ENCODE measurements around the gene GJA3.

The GJA3 gene

DNA sequence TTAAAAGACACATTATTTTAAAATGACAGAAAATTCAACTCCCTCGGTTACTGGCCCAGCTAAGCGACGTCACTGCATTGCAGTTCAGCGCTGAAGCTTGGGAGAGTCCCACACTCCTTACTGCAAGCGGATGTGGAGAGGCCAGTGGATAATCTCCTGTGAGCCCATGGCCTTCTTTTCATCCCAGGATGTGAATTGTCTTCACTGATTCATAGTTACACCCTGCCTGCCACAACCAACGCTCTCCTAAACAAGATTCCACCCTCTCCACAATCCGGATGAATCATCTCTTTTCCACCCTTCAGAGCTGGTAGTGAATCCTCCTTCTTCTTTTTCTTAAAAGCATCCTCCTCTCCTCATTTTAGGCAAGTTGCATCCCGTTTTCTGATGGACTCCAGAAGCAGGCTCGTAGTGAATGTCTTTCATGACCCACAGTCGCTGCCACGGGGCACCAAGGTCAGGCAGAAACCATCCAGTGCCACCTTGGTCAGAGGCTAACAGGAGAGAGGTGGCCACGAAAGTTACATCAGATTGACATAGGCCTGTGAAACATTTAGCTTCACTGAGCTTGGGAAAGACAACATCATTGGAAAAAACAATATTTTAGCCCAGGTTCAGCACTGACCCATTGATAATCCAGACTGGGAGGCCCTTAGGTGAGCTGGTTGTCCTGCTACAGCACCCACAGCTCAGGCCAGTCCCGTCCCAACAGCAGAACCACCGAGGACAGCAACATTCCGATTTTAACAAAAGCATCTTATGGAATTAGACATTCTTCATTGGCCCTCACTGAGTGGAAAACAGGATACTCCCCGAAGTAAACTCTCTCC, 29.8 kb upstream of the GJA3 start:
- ATAC-seq (ENCODE audit: low read depth) (no peak), DNase-seq (ENCODE audit: low spot score in 2 of 2) (no peak)
- no peak overlapping the region for H3K27ac Mint-ChIP-seq
- H3K4me1 Mint-ChIP-seq: peaks cover 20% of the 10 kb centered on the region
- H3K36me3 Mint-ChIP-seq: no peaks in the 10 kb centered on the region
- H3K9me3 Mint-ChIP-seq: no peaks in the 10 kb centered on the region
- H3K27me3 Mint-ChIP-seq: peaks cover 15% of the 10 kb centered on the region
- no peak overlapping the region for H3K4me3 Mint-ChIP-seq

DNA sequence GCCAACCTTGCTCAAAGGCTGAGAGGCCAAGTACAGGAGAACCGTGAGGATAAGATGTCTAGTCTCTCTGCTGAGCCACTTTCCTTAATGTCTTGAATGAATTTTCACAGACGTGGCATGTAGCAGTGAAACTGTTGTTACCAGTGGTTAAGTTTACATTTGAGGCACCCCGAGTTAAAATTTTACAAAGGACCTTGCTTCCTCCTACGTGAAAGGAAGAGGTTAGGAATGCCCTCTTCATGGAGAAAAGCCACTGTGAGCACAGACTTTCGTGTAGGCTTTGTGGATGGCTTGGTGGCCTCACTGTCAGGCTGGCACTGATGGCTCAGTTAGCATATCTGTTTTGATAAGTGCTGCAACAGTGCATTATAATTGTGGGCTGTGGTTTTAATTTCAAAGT, 29.2 kb upstream of the GJA3 start:
- peaks cover 14% of the 10 kb centered on the region for H3K27me3 Mint-ChIP-seq
- DNase-seq (ENCODE audit: low spot score in 2 of 2): no peak
- H3K9me3 Mint-ChIP-seq: no peaks in the 10 kb centered on the region
- no peak overlapping the region for H3K4me3 Mint-ChIP-seq
- no peaks in the 10 kb centered on the region for H3K36me3 Mint-ChIP-seq
- no peak overlapping the region for H3K27ac Mint-ChIP-seq
- H3K4me1 Mint-ChIP-seq: peaks cover 18% of the 10 kb centered on the region
- no peak for ATAC-seq (ENCODE audit: low read depth)

DNA sequence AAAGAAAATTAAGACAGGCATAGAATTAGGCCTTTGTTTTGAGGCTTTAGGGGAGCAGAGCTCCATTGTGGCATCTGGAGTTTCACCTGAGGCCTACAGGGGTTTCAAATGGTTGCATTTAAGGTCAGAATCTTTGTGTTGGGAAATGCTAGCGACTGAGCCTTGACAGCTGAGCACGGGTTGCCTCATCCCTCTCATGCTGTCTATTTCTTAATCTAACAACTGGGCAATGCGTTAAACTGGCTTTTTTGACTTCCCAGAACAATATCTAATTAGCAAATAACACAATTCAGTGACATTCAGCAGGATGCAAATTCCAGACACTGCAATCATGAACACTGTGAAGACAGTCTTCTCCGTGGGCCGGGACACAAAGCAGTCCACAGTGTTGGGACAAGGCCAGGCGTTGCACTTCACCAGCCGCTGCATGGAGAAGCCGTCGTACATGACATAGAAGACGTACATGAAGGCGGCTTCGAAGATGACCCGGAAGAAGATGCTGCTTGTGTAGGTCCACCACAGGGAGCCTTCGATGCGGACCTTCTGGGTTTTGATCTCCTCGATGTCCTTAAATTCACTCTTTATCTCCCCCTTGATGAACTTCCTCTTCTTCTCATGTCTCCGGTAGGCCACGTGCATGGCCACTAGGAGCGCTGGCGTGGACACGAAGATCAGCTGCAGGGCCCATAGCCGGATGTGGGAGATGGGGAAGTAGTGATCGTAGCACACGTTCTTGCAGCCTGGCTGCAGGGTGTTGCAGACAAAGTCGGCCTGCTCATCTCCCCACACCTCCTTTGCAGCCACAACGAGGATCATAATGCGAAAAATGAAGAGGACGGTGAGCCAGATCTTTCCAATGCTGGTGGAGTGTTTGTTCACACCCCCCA, 28.1 kb upstream of the GJA3 start:
- H3K36me3 Mint-ChIP-seq: no peaks in the 10 kb centered on the region
- peak; percentile 23 for ATAC-seq (ENCODE audit: low read depth)
- H3K9me3 Mint-ChIP-seq: no peaks in the 10 kb centered on the region
- H3K27me3 Mint-ChIP-seq: peaks cover 7% of the 10 kb centered on the region
- H3K4me3 Mint-ChIP-seq: no peak overlapping the region
- no peak overlapping the region for H3K27ac Mint-ChIP-seq
- peaks cover 7% of the 10 kb centered on the region for H3K4me1 Mint-ChIP-seq
- DNase-seq (ENCODE audit: low spot score in 2 of 2): no peak

- H3K4me3 Mint-ChIP-seq: no peak overlapping the region
- peaks cover 4% of the 10 kb centered on the region for H3K4me1 Mint-ChIP-seq
- no peaks in the 10 kb centered on the region for H3K9me3 Mint-ChIP-seq
- peaks cover 10% of the 10 kb centered on the region for H3K27me3 Mint-ChIP-seq
- H3K27ac Mint-ChIP-seq: no peak overlapping the region
- ATAC-seq (ENCODE audit: low read depth) (no peak), DNase-seq (ENCODE audit: low spot score in 2 of 2) (no peak)
- H3K36me3 Mint-ChIP-seq: no peaks in the 10 kb centered on the region
Measured at GRCh38 chr13:20186771-20187170, 25.9 kb upstream of the GJA3 start.

DNA sequence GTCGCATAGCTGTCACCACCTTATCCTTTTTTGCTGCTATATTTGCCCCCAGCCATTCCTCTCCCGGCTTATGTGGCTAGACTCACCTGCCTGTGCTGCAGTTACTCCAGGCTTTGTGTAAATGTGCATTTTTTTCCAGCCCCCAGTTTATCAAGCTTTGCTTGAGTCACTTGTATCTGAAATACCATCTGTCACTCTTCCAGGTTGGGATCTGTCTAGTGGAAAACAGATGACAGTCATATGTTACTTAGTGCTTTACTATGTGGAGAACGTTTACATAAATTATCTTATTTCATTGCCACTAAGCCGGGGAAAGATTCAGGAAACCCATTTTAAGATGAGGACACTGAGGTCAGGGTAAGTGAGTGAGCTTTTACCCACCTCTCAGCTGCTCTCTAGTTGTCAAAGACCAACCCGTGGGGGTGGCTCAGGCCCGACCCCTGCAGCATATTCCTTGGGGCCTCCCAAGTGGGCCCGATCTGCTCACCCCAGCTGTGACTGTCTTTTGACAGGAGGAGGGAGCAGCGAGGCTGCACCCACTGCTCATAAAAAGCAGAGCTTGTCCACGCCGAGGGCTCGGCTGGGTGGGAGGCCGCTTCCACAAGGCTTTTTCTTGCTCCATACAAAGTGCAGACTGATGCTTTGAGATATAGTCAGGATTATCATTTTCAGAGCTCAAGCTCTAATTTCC, 24.7 kb upstream of the GJA3 start:
- ATAC-seq (ENCODE audit: low read depth): no peak
- H3K9me3 Mint-ChIP-seq: no peaks in the 10 kb centered on the region

DNA sequence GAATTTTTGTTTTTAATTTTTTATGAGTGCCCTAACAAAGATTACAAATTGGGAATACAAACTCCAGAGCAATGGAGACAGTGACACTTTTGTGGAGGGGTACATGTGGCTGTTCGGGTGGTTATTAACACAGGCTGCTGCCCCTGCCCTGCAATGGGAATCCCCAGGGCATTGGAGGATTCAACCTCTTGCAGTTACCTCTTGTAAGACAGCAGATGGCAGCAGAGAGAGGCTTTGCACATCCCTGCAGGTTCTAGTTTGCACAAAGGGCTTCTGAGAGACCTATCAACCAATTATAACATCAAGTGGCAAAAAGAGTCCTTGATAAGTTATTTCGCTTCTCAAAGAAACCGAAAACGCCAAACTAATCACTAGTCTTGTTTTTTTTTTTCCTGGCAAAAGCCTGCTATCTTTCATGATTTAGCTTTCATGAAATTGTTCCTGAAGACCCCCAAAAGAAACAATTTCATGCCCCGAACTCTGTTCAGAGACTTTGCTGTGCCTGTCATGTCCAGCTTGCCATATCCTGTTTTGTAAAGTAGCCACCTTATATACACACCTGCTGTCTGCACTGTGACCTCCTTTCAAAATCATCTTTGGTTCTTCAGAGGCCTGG, 21.5 kb upstream of the GJA3 start:
- no peaks in the 10 kb centered on the region for H3K9me3 Mint-ChIP-seq
- peaks cover 25% of the 10 kb centered on the region for H3K27me3 Mint-ChIP-seq
- no peak overlapping the region for H3K4me3 Mint-ChIP-seq
- ATAC-seq (ENCODE audit: low read depth) (peak; percentile 99), DNase-seq (ENCODE audit: low spot score in 2 of 2) (peak; percentile 42 to 63)
- no peak overlapping the region for H3K27ac Mint-ChIP-seq
- H3K4me1 Mint-ChIP-seq: no peaks in the 10 kb centered on the region
- H3K36me3 Mint-ChIP-seq: no peaks in the 10 kb centered on the region

More for the DNA sequence above, 24.7 kb upstream of the GJA3 start:
- Mint-ChIP-seq H3K4me1 (peaks cover 4% of the 10 kb centered on the region), H3K27ac (no peak overlapping the region), H3K36me3 (no peaks in the 10 kb centered on the region), H3K4me3 (no peak overlapping the region), H3K27me3 (peaks cover 13% of the 10 kb centered on the region)
- DNase-seq (ENCODE audit: low spot score in 2 of 2): no peak

DNA sequence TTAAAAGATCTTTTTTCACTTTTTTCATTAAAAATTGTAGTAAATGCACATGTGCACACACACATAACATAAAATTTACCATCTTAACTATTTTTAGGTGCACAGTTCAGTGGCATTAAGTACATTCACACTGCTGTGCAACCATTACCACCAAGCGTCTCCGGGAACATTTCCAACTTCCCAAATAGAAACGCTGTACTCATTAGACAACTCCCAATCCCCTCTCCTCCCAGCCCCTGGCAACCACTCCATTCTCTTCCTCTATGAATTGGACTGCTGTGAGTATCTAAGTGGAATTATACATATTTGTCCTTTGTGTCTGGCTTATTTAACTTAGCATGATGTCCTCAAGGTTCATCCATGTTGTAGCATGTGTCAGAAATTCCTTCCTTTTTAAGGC, 20.3 kb upstream of the GJA3 start:
- ATAC-seq (ENCODE audit: low read depth) (no peak), DNase-seq (ENCODE audit: low spot score in 2 of 2) (no peak)
- Mint-ChIP-seq H3K4me3 (no peak overlapping the region), H3K9me3 (no peaks in the 10 kb centered on the region), H3K27me3 (peaks cover 31% of the 10 kb centered on the region), H3K36me3 (no peaks in the 10 kb centered on the region), H3K27ac (no peak overlapping the region), H3K4me1 (no peaks in the 10 kb centered on the region)

DNA sequence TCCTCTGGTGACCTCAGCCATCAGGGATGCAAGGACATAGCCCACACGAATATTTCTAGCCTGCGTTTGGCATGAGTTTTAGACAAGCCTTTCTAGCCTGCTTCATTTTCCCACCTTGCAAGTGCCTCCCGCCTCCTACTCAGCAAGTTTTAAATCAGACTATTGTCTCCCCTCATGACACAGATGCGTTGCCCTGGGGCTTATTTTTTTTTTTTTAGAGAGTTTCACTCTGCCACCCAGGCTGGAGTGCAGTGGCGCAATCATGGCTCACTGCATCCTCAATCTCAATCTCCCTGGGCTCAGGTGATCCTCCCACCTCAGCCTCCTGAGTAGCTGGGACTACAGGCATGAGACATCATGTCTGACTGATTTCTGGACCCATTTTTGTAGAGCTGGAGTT, 17.3 kb upstream of the GJA3 start:
- peaks cover 6% of the 10 kb centered on the region for H3K4me1 Mint-ChIP-seq
- no peaks in the 10 kb centered on the region for H3K36me3 Mint-ChIP-seq
- no peak for ATAC-seq (ENCODE audit: low read depth)
- no peak for DNase-seq (ENCODE audit: low spot score in 2 of 2)
- H3K9me3 Mint-ChIP-seq: no peaks in the 10 kb centered on the region
- H3K4me3 Mint-ChIP-seq: no peak overlapping the region
- peaks cover 35% of the 10 kb centered on the region for H3K27me3 Mint-ChIP-seq
- no peak overlapping the region for H3K27ac Mint-ChIP-seq

DNA sequence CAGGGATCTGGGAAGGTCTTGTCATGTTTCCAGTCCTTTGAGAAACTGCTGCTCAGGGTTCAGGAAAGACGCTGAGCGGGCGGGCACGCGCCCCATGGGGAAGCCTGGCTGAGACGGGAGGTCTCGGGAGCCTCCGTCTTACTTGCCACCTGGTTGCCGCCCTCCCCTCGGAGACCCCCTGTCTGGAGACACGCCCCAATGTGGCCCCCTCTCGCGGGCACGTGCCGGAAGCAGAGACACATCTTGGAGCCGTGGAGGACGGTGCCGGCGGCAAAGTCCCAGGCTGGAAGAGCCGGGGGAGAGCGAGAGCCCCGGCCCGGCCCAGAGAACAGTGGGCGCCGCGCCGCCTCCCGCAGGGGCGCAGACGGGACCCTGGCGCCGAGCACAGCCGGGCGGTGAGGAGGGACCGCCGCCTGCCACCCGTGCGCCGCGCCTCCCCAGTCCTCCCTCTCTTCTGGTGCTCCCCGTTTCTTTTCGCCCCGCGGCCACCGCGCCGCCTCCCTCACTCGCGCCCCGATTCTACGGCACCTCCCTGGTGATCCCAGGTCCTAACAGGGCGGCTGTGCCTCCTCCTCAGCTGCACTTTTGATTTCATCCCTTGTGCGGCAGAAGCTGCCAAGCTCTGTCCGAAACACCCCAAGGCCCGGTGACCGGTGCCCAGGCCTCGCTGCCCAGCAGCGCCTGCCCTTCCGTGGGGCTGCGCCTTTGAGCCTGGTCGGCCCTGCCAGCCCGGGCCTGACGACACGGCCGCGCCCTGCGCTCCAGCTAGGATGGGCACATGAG, 16.4 kb upstream of the GJA3 start:
- peaks cover 32% of the 10 kb centered on the region for H3K27me3 Mint-ChIP-seq
- H3K9me3 Mint-ChIP-seq: no peaks in the 10 kb centered on the region
- H3K4me3 Mint-ChIP-seq: no peak overlapping the region
- H3K4me1 Mint-ChIP-seq: peaks cover 6% of the 10 kb centered on the region
- DNase-seq (ENCODE audit: low spot score in 2 of 2) (no peak), ATAC-seq (ENCODE audit: low read depth) (no peak)
- no peak overlapping the region for H3K27ac Mint-ChIP-seq
- H3K36me3 Mint-ChIP-seq: no peaks in the 10 kb centered on the region

- H3K4me3 Mint-ChIP-seq: no peak overlapping the region
- no peaks in the 10 kb centered on the region for H3K36me3 Mint-ChIP-seq
- DNase-seq (ENCODE audit: low spot score in 2 of 2): no peak
- H3K27ac Mint-ChIP-seq: no peak overlapping the region
- peaks cover 7% of the 10 kb centered on the region for H3K4me1 Mint-ChIP-seq
- H3K9me3 Mint-ChIP-seq: no peaks in the 10 kb centered on the region
- peaks cover 30% of the 10 kb centered on the region for H3K27me3 Mint-ChIP-seq
- no peak for ATAC-seq (ENCODE audit: low read depth)
Measured at GRCh38 chr13:20175907-20176652, 15.2 kb upstream of the GJA3 start.

GRCh38 chr13:20175406-20175794, 14.5 kb upstream of the GJA3 start:
- Mint-ChIP-seq H3K36me3 (no peaks in the 10 kb centered on the region), H3K4me3 (no peak overlapping the region)

GRCh38 chr13:20174656-20175405, 14.0 kb upstream of the GJA3 start:
- Mint-ChIP-seq H3K4me1 (peaks cover 7% of the 10 kb centered on the region), H3K9me3 (no peaks in the 10 kb centered on the region), H3K27ac (no peak overlapping the region), H3K4me3 (no peak overlapping the region), H3K27me3 (peaks cover 34% of the 10 kb centered on the region), H3K36me3 (no peaks in the 10 kb centered on the region)
- ATAC-seq (ENCODE audit: low read depth): peak; percentile 86
- peak in 1 of 2 donors; percentile 16 for DNase-seq (ENCODE audit: low spot score in 2 of 2)

More at GRCh38 chr13:20175406-20175794, 14.5 kb upstream of the GJA3 start:
- H3K9me3 Mint-ChIP-seq: no peaks in the 10 kb centered on the region
- ATAC-seq (ENCODE audit: low read depth) (no peak), DNase-seq (ENCODE audit: low spot score in 2 of 2) (no peak)
- no peak overlapping the region for H3K27ac Mint-ChIP-seq
- H3K4me1 Mint-ChIP-seq: peaks cover 7% of the 10 kb centered on the region
- H3K27me3 Mint-ChIP-seq: peaks cover 32% of the 10 kb centered on the region
